GM19463 (cell line): ENCODE measurements around the gene PHYKPL.
"Not testable (repeated sequence)": the region's sequence is repeated elsewhere in the genome, so short reads cannot be mapped to it uniquely, and the experiment has no call there.

Source experiments
- ATAC-seq: cut with Tn5 transposase; IDR thresholded peaks from one replicate; pipeline ENCODE4 v1.9.1; 2021; ENCODE audit warnings: mild to moderate bottlenecking, moderate library complexity; ENCODE audit not compliant: unreplicated experiment

The PHYKPL gene

GRCh38 chr5:178265746-178266145 is 33.1 kb upstream of the PHYKPL start:
- ATAC-seq, result no peak

- ATAC-seq, result no peak
These were observed 31.4 kb upstream of the PHYKPL start for GRCh38 chr5:178264044-178264443.

DNA sequence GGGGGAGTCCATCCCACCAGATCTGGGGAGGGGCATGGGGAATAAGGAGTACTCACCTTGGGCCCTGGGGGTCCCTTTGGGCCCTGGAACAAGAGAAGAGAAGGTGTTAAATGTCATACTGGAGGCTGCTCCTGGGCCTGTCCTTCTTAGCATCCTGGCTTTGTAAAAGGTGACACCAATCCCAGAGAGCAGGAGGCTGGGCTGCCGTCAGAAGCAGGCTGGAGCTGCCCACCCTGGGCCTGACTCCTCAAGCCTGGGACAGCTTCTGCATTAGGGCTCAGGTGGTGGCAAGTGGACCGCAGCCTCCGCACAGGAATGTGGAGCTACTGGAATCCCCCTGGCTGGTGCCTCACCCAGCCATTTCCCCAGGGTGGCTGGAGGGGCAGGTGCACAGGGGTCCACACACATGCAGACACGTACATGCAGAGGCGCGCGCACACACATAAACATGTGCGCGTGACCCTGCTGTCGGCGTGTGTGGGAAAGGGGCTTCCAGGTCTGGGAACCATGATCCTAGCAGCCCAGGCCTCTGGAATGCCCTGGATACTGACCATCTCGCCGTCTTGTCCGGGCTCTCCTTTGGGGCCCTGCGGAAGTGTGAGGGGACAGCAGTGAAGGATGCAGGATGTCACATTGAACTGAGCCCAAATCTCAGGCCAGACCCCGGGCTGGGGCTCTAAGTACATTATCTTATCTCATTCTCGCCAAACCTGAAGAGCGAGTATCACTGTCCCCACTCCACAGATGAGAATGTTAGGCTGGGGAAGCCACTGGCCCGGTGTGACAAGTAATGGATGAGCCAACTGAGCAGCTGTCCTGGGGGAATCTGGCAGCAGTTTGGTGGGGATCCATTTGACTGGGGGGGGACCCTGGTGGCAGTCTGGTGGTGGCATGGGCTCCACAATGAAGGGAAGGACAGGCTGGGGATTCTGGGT is 29.3 kb upstream of the PHYKPL start:
- ATAC-seq, result no peak

DNA sequence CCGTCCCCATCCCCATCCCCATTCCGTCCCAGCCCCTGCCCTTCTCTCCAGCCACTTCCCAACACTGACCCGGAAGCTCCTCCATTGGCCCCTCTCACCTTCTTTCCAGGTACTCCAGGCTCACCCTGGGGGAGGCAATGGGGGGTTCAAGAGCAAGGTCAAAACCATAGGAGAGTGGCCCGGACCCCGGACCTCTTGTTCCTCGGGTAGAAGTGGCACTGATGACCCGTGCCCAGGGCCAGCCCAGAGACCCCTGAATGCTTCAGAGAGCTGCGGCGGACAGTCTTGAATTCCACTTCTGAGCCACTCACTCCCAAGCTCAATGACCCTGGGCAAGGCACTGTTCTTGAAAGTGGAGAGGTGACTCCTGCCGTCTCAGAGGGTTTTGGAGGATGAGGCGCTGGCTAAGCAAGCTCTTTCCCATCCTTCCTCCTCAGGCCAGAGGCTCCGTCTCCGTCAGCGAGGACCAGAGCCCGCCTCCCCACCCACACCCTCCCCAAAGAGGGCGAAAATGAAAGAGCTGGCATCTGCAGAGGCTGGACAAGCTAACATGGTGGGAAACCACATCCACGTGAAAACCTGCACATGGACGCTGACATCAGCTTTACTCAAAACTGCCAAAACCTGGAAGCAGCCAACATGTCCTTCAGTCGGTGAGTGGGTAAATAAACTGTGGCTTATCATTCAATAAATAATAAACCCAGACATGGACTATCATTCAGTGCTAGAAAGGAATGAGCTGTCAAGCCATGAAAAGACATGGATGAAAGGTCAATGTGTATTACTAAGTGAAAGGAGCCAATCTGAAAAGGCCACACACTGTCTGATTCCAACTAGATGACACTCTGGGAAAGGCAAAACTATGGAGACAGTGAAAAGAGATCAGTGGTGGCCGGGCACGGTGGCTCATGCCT is 27.3 kb upstream of the PHYKPL start:
- no peak for ATAC-seq

DNA sequence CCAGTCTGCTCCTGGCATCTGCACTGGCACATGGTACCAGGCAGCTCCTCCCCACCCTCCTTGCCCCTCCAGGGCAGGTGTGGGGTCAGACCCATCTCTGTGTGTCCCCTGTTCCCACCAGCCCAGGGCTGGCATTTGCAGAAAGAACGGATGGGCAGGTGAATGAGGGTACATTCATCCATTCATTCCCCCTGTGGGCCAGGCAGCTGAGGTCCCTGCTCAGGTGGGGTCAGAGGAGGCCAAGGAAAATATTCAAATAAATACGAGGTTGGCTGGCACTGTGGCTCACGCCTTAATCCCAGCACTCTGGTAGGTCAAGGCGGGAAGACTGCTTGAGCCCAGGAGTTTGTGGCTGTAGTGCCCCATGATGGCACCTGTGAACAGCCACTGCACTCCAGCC is 25.0 kb upstream of the PHYKPL start:
- no peak for ATAC-seq

DNA sequence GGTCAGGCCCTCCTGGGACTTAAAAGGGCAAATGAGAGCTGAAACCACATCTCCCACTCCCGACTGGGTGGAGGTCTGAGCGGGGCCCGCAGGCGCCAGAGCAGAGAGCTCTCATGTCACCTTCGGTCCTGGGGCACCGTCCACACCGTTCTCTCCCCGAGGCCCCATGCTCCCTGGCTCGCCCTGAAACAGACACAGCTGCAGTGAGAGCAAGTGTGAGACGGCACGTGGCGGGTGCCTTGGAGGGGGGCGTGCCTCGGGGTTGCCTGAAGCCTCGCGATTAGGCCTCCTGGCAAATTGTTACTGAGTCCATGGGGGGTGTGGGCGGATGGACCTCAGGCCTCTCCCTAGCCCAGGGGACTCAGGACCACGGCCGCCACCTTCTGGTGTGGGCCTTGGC is 24.1 kb upstream of the PHYKPL start:
- ATAC-seq, result no peak

DNA sequence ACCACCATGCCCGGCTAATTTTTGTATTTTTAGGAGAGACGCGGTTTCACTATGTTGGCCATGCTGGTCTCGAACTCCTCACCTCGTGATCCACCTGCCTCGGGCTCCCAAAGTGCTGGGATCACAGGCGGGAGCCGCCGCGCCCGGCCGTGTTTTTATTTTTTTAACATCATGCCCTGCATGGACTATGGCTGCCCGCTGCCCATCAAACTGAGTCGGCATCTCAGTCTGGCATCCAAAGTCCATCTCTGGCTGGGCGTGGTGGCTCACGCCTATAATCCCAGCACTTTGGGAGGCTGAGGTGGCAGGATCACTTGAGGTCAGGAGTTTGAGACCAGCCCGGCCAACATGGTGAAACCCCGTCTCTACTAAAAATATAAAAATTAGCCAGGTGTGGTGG is 21.0 kb upstream of the PHYKPL start:
- ATAC-seq, result not testable (repeated sequence)

DNA sequence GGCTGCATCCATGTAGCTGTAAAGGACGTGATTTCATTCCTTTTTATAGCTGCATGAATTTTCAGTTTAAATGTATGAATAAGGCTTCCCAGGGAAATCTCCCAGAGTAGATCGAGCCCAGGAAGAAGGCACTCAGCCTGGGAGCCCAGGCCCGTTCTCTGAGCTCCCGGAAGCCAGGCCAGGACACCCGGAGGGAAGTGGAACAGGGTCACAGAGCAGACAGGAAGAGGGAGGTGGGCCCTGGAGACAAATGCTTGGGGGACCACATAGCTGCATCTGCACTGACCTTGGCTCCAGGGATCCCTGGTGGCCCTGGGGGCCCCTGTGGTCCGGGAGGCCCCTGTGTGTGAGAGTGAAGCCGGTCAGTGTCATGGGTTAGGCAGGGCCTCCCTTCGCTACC is 19.7 kb upstream of the PHYKPL start:
- ATAC-seq, result no peak

- no peak for ATAC-seq
These were observed 17.7 kb upstream of the PHYKPL start for GRCh38 chr5:178250263-178250662.

DNA sequence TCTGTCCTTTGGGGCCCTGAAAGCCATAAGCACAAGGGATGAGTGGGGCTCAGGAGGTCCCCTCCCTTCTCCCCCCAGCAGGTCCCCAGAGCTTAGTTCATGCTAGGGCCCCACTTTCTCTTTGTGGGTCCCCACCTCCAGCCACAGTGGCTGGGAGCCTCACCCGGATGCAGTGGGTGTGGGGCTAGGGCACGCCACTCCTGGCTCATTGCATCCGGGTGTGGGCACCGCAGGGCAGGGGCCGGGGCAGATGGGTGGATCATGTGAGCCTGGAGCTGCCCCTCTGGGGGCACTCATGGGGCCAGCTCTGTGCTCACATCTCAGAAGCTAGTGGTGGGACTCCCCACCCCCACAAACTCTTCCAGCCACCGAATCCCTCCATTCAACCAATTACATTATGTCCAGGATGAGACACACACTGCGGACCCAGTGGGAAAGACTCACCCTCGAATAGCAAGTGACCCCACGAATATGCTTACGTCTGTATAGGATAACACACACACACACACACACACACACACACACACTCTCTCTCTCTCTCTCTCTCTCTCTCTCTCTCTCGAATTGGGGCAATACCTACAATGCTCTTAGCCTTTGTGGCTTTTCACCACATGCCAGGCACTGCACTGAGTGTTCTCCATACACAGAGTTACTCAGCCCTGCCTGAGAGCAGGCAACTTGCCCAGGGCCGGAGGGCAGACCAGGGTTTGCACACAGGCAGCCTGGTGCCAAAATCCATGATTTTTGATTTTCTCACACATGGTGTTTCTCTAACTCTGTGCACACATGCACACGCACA is 16.8 kb upstream of the PHYKPL start:
- ATAC-seq, result no peak

DNA sequence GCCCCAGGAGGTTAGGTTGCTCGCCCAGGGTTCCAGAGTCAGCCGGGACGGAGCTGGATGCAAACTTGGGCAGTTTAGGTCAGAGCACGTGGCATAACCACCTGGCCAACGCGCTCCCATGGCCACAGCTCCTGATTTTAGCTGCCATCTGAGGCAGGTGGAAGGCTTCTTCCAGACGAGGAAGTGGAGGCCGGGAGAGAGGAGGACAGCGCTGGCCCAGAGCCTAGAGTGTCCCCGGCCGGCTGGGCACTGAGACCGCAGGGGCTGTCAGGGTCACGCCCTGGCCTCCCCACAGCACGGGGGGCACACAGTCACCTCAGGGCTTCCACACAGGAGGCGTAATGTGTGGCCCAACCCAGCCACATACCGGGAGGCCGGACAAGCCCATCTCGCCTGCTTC is 16.1 kb upstream of the PHYKPL start:
- ATAC-seq, result no peak

DNA sequence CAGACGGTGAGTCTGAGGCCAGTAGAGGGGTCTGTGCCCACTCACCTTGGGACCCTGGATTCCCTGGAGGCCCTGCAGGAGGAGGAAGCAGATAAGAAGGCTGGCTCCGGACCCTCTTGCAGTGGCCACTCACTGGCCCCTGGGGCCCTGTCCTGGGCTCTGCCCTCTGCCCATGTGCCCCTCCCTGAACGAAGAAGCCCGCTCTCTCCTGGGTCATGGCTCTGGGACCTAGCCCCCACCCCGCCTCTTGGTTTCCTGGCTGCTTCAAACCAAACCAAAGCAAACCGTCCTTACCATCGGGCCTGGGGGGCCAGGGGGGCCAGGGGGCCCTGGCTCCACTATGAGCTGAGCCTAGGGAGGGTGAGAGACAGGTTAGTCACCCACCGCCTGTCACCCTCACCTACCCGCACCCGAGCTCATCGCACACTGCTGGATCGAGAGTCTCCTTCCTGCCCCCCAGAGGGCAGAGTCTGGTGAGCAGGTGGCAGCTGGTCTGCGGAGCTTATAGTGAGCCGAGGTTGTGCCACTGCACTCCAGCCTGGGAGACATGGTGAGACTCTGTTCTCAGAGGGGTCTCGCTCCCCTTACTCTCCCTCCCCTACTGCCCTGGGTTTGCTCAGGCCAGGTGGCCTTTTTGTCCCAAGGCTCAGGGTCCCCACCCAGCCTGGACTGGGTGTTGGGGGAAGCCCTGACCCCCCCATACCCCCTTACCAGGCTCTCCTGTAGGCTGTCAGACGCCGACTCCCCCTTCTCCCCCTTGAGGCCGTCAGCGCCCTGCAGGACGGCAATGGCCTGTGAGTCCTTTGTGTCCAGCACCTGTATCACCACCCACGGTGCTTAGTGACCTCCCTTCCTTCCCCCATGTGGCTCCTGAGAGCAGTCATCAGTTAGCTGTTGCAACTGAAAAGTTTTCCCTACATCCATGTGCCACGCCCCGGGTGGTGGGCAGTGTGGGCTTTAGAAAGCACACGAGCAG is 15.2 kb upstream of the PHYKPL start:
- no peak for ATAC-seq

DNA sequence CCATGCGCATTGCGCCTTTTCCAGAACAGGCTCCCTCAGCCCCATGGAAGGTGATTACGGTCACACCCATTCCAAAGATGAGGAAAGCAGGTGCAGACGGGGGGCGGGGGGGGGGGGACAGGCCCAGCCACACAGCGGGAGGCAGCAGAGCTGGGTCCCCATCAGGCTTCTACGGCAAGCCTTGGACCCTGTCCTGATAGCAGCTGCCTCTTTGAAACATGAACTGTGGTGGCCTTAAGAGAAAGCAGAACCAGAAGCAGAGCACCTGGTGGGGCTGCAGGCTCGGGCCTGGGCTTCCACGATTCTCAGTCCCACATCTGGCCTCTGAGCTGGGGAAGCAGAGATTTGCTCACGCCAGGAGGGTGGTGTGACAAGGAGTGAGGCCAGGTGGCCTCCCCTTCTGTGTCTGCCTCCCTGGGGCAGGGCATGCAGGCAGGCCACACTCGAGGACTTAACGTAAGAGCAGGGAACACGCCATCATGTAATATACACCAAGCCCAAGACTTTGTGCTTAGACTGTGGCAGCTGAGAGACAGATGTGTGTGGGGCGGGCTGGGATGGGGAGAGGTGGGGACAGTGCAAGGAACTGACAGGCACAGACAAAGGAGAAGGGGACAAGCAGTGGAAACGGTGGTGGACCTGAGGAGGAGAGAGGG is 14.2 kb upstream of the PHYKPL start:
- no peak for ATAC-seq

- ATAC-seq, result no peak
These were observed 12.8 kb upstream of the PHYKPL start for GRCh38 chr5:178245389-178245788.

- ATAC-seq, result no peak
These were observed 12.0 kb upstream of the PHYKPL start for GRCh38 chr5:178244576-178244975.

- no peak for ATAC-seq
These were observed 9.8 kb upstream of the PHYKPL start for GRCh38 chr5:178242416-178242815.

- ATAC-seq, result no peak
These were observed 9.2 kb upstream of the PHYKPL start for GRCh38 chr5:178241688-178242231.

DNA sequence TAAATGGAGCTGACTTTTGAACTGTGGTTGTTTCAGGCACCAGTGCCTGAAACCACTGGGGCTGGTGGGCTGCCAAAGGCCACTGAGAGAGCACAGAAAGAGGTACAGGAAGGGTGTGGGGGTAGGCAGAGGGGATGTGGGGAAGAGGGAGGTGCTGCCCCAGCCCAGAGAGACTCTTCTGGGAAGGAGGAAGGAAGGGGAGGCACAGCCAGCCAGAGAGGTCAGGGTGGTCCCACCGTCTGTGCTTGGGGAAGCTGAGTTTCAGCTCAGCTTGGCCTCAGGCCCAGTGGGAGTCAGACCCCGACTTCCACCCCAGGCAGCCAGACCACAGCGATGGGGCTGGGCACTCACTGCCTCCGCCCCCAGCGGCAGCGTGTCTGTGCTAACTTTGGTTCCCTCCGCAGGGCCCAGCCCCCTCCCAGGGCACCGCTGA is 8.6 kb upstream of the PHYKPL start:
- ATAC-seq, result no peak

DNA sequence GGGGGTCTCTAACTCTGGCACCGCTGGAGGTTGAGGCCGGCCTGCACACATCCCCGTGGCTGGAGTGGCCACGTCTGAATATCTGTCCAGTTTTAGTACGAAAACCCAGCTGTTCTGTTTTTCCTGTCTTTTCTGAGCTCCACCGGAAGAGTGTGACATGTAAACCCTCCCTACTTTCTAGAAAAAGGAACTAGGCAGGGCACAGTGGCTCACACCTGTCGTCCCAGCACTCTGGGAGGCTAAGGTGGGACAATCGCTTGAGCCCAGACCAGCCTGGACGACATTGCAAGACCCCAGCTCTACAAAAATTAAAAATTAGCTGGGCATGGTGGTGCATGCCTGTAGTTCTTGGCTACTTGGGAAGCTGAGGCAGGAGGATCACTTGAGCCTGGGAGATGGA is 8.2 kb upstream of the PHYKPL start:
- ATAC-seq, result no peak
